ENCODE results near the gene NRXN3. TPM values are rescaled to one million over a fixed set of nuclear protein-coding genes. Genes with fewer than 3 reads are reported as not detected.

NRXN3 gene
- total and polyA plus RNA-seq, 2 donors (not counting 1 experiment from before 2014, with no cell fraction given), result not detected

- POLR2A ChIA-PET, result no interaction called here
- Histone ChIP-seq H3K27me3 (replicated peaks in 1 of 4; ENCODE audit: control extremely low read depth in 1 of 4, control insufficient read depth in 3 of 4, insufficient read depth in 4 of 4, low read length in 3 of 4) (no peaks in the 10 kb centered on the region), H3K36me3 (replicated peaks in 1 of 2; ENCODE audit: control extremely low read depth in 1 of 2, control insufficient read depth in 1 of 2, extremely low read depth in 1 of 2, insufficient read depth in 2 of 2, low read length in 1 of 2) (no peaks in the 10 kb centered on the region), H2AFZ (ENCODE audit: insufficient read depth, low read depth, low read length, poor library complexity, severe bottlenecking) (no peak overlapping the region), H3K27ac (ENCODE audit: low read length in 2 of 2) (no peak overlapping the region), H3K79me2 (ENCODE audit: control insufficient read depth, insufficient read depth, low read length) (no peaks in the 10 kb centered on the region), H3K4me2 (replicated peaks; ENCODE audit: low read depth, low read length, poor library complexity, severe bottlenecking) (no peak overlapping the region), H3K4me3 (ENCODE audit: control extremely low read depth in 1 of 5, extremely low read depth in 1 of 5, insufficient read depth in 1 of 5, low read depth in 2 of 5, low read length in 4 of 5) (no peak overlapping the region), H3K4me1 (ENCODE audit: control insufficient read depth in 2 of 2, insufficient read depth in 2 of 2, low read length in 2 of 2) (no peaks in the 10 kb centered on the region), H3K9ac (ENCODE audit: low read length) (no peak overlapping the region), H3K9me3 (ENCODE audit: control extremely low read depth in 1 of 3, control insufficient read depth in 2 of 3, insufficient read depth in 1 of 3, low read length in 2 of 3) (peaks cover 0 to 4% (median 0%) of the 10 kb centered on the region in 3 donors), H4K20me1 (ENCODE audit: control insufficient read depth, insufficient read depth, low read length, poor library complexity, severe bottlenecking) (no peaks in the 10 kb centered on the region)
- Mint-ChIP-seq H3K27ac (no peak overlapping the region), H3K9me3 (ENCODE audit: insufficient read depth) (peaks cover 6% of the 10 kb centered on the region), H3K27me3 (no peaks in the 10 kb centered on the region), H3K4me1 (no peaks in the 10 kb centered on the region), H3K4me3 (no peak overlapping the region)
- DNase-seq, result no peak
- ATAC-seq (ENCODE audit: low read depth), result no peak
- CTCF ChIA-PET, result no interaction called here
- no CpG with 5 or more reads among the region's 4 CpGs for whole genome bisulfite sequencing (ENCODE audit: insufficient coverage)
- intact Hi-C loops (cut with micrococcal nuclease), result no loop called here
- TF ChIP-seq, protein P1, sequence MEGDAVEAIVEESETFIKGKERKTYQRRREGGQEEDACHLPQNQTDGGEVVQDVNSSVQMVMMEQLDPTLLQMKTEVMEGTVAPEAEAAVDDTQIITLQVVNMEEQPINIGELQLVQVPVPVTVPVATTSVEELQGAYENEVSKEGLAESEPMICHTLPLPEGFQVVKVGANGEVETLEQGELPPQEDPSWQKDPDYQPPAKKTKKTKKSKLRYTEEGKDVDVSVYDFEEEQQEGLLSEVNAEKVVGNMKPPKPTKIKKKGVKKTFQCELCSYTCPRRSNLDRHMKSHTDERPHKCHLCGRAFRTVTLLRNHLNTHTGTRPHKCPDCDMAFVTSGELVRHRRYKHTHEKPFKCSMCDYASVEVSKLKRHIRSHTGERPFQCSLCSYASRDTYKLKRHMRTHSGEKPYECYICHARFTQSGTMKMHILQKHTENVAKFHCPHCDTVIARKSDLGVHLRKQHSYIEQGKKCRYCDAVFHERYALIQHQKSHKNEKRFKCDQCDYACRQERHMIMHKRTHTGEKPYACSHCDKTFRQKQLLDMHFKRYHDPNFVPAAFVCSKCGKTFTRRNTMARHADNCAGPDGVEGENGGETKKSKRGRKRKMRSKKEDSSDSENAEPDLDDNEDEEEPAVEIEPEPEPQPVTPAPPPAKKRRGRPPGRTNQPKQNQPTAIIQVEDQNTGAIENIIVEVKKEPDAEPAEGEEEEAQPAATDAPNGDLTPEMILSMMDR (IDR thresholded peaks at IDR 0.05), result no peak
- TF ChIP-seq EZH2 (IDR thresholded peaks at IDR 0.05; ENCODE audit: borderline replicate concordance, insufficient read depth, low read depth, low read length, poor library complexity, severe bottlenecking), result no peak
Observed at GRCh38 chr14:79199217-79199616, 1029.0 kb downstream of the NRXN3 start.

- CTCF ChIA-PET, result no interaction called here
- intact Hi-C loops (cut with micrococcal nuclease), result no loop called here
- no peak for ATAC-seq (ENCODE audit: low read depth)
Observed at GRCh38 chr14:79201564-79202207, 1031.5 kb downstream of the NRXN3 start.

More at GRCh38 chr14:79201564-79202207, 1031.5 kb downstream of the NRXN3 start:
- Histone ChIP-seq H3K27me3 (replicated peaks in 1 of 4; ENCODE audit: control extremely low read depth in 1 of 4, control insufficient read depth in 3 of 4, insufficient read depth in 4 of 4, low read length in 3 of 4) (no peaks in the 10 kb centered on the region), H3K9me3 (ENCODE audit: control extremely low read depth in 1 of 3, control insufficient read depth in 2 of 3, insufficient read depth in 1 of 3, low read length in 2 of 3) (peaks cover 0 to 4% (median 0%) of the 10 kb centered on the region in 3 donors), H2AFZ (ENCODE audit: insufficient read depth, low read depth, low read length, poor library complexity, severe bottlenecking) (no peak overlapping the region), H3K27ac (ENCODE audit: low read length in 2 of 2) (no peak overlapping the region), H3K36me3 (replicated peaks in 1 of 2; ENCODE audit: control extremely low read depth in 1 of 2, control insufficient read depth in 1 of 2, extremely low read depth in 1 of 2, insufficient read depth in 2 of 2, low read length in 1 of 2) (no peaks in the 10 kb centered on the region), H4K20me1 (ENCODE audit: control insufficient read depth, insufficient read depth, low read length, poor library complexity, severe bottlenecking) (no peaks in the 10 kb centered on the region), H3K4me3 (ENCODE audit: control extremely low read depth in 1 of 5, extremely low read depth in 1 of 5, insufficient read depth in 1 of 5, low read depth in 2 of 5, low read length in 4 of 5) (no peak overlapping the region), H3K4me1 (ENCODE audit: control insufficient read depth in 2 of 2, insufficient read depth in 2 of 2, low read length in 2 of 2) (no peaks in the 10 kb centered on the region), H3K79me2 (ENCODE audit: control insufficient read depth, insufficient read depth, low read length) (no peaks in the 10 kb centered on the region), H3K4me2 (replicated peaks; ENCODE audit: low read depth, low read length, poor library complexity, severe bottlenecking) (no peak overlapping the region), H3K9ac (ENCODE audit: low read length) (no peak overlapping the region)
- no peak for TF ChIP-seq EZH2 (IDR thresholded peaks at IDR 0.05; ENCODE audit: borderline replicate concordance, insufficient read depth, low read depth, low read length, poor library complexity, severe bottlenecking)
- TF ChIP-seq, protein P1 (IDR thresholded peaks at IDR 0.05), result no peak
- DNase-seq, result no peak
- no CpG with 5 or more reads among the region's 3 CpGs for WGBS (ENCODE audit: insufficient coverage)
- Mint-ChIP-seq H3K9me3 (ENCODE audit: insufficient read depth) (peaks cover 6% of the 10 kb centered on the region), H3K4me1 (no peaks in the 10 kb centered on the region), H3K4me3 (no peak overlapping the region), H3K27ac (no peak overlapping the region), H3K27me3 (no peaks in the 10 kb centered on the region)
- POLR2A ChIA-PET, result no interaction called here
